ENCODE results near the gene AQP4.

DNA sequence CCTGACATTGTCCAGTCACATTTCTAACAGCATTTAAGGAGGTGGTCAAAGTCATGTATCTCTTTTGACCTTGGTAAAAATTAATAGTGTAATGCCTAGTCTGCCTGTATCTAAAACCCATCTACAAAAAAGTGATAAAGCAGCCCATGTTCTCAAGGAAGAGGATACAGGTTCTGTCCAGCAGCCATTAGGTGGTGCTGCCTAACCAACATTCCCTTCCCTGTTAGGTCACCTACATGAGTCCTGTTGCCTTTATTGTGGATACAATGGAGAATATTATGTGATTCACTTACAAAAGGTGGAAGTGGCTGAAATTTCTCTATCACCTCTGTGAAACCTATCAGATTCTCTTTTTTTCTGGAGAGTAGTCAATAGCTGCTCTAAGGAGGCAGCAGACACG is 52.5 kb downstream of the AQP4 start:
- no peak for TF ChIP-seq POLR2A (IDR thresholded peaks at IDR 0.05)
- TF ChIP-seq, protein P1, sequence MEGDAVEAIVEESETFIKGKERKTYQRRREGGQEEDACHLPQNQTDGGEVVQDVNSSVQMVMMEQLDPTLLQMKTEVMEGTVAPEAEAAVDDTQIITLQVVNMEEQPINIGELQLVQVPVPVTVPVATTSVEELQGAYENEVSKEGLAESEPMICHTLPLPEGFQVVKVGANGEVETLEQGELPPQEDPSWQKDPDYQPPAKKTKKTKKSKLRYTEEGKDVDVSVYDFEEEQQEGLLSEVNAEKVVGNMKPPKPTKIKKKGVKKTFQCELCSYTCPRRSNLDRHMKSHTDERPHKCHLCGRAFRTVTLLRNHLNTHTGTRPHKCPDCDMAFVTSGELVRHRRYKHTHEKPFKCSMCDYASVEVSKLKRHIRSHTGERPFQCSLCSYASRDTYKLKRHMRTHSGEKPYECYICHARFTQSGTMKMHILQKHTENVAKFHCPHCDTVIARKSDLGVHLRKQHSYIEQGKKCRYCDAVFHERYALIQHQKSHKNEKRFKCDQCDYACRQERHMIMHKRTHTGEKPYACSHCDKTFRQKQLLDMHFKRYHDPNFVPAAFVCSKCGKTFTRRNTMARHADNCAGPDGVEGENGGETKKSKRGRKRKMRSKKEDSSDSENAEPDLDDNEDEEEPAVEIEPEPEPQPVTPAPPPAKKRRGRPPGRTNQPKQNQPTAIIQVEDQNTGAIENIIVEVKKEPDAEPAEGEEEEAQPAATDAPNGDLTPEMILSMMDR (IDR thresholded peaks at IDR 0.05), result peak in 3 of 6 experiments; percentile 38 to 70 (median 53)

Measured in Peyer's patch (tissue), 4 donors.